NCI-H1105 (cell line): ENCODE data around the gene TOGARAM1.

Source experiments
- DNase-seq: peaks from one replicate; lab custom pipeline; 2025; lab: John Stamatoyannopoulos, UW

Gene TOGARAM1

GRCh38 chr14:44963775-44964380 is 1.9 kb downstream of the TOGARAM1 start:
- no peak for DNase-seq

- DNase-seq = no peak
Measured at GRCh38 chr14:44966601-44967336, 4.8 kb downstream of the TOGARAM1 start.

- DNase-seq = no peak
Measured at GRCh38 chr14:44968714-44969113, 6.7 kb downstream of the TOGARAM1 start.

GRCh38 chr14:44970907-44971306 is 8.9 kb downstream of the TOGARAM1 start:
- DNase-seq = no peak

- DNase-seq = no peak
Measured at GRCh38 chr14:44971459-44971858, 9.5 kb downstream of the TOGARAM1 start.

- DNase-seq = no peak
Measured at GRCh38 chr14:44979273-44979672, 17.3 kb downstream of the TOGARAM1 start.

GRCh38 chr14:44979740-44980356 is 17.9 kb downstream of the TOGARAM1 start:
- no peak for DNase-seq

GRCh38 chr14:44981198-44981597 is 19.2 kb downstream of the TOGARAM1 start:
- DNase-seq = no peak

GRCh38 chr14:44982594-44982993 is 20.6 kb downstream of the TOGARAM1 start:
- no peak for DNase-seq

- DNase-seq = no peak
Measured at GRCh38 chr14:44988694-44989093, 26.7 kb downstream of the TOGARAM1 start.

GRCh38 chr14:44989497-44990440 is 27.8 kb downstream of the TOGARAM1 start:
- DNase-seq = no peak

GRCh38 chr14:44990533-44990932 is 28.5 kb downstream of the TOGARAM1 start:
- DNase-seq = no peak

- DNase-seq = no peak
Measured at GRCh38 chr14:44995196-44995595, 33.2 kb downstream of the TOGARAM1 start.

GRCh38 chr14:44995770-44996294 is 33.8 kb downstream of the TOGARAM1 start:
- no peak for DNase-seq

- DNase-seq = no peak
Measured at GRCh38 chr14:45003924-45004323, 41.9 kb downstream of the TOGARAM1 start.

- DNase-seq = no peak
Measured at GRCh38 chr14:45015133-45015532, 53.1 kb downstream of the TOGARAM1 start.

- no peak for DNase-seq
Measured at GRCh38 chr14:45028107-45028626, 66.2 kb downstream of the TOGARAM1 start.

- no peak for DNase-seq
Measured at GRCh38 chr14:45034730-45035129, 72.7 kb downstream of the TOGARAM1 start.

GRCh38 chr14:45038256-45038655 is 76.3 kb downstream of the TOGARAM1 start:
- no peak for DNase-seq

GRCh38 chr14:45038865-45039264 is 76.9 kb downstream of the TOGARAM1 start:
- DNase-seq = no peak

GRCh38 chr14:45039390-45039789 is 77.4 kb downstream of the TOGARAM1 start:
- no peak for DNase-seq

GRCh38 chr14:45041641-45042040 is 79.7 kb downstream of the TOGARAM1 start:
- no peak for DNase-seq
